ENCODE data around the gene TK2.

TK2 gene

GRCh38 chr16:66543541-66543940, 6.4 kb downstream of the TK2 start:
- H3K36me3 ChIP-seq (ENCODE audit: control insufficient read depth, insufficient read depth, low read length) = no peaks in the 10 kb centered on the region
- peaks cover 10% of the 10 kb centered on the region for H3K4me1 ChIP-seq (ENCODE audit: control insufficient read depth, insufficient read depth, low read length)
- H3K4me3 ChIP-seq (ENCODE audit: low read depth, low read length) = no peak overlapping the region
- no peak overlapping the region for H3K9ac ChIP-seq (ENCODE audit: low read depth, low read length)
- H3K27ac ChIP-seq (ENCODE audit: low read depth, low read length) = no peak overlapping the region
- no peaks in the 10 kb centered on the region for H3K9me3 ChIP-seq (ENCODE audit: control insufficient read depth, insufficient read depth, low read length)
- H3K27me3 ChIP-seq (ENCODE audit: control insufficient read depth, insufficient read depth, low read length) = no peaks in the 10 kb centered on the region

DNA sequence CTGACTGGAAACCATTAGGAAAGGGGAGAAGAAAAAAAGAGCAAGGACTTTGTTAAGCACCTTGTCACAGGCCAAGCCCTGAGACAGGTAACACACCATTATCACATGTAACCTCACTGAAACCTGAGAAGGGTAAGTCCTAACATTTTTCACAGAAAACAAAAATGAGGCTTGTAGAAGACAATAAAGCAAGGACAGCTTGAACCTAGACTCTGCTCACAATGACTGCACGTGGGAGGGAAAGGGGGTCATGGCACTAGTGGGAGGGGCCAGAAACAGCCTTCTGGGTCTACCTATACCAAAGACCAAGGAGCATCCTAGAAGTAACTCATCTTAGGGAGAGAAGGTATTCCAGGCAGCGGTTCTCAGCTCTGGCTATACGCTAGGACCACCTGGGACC, 7.5 kb downstream of the TK2 start:
- Histone ChIP-seq H3K27me3 (ENCODE audit: control insufficient read depth, insufficient read depth, low read length) (no peaks in the 10 kb centered on the region), H3K4me3 (ENCODE audit: low read depth, low read length) (no peak overlapping the region), H3K4me1 (ENCODE audit: control insufficient read depth, insufficient read depth, low read length) (peaks cover 10% of the 10 kb centered on the region), H3K27ac (ENCODE audit: low read depth, low read length) (no peak overlapping the region), H3K9me3 (ENCODE audit: control insufficient read depth, insufficient read depth, low read length) (no peaks in the 10 kb centered on the region), H3K9ac (ENCODE audit: low read depth, low read length) (no peak overlapping the region), H3K36me3 (ENCODE audit: control insufficient read depth, insufficient read depth, low read length) (no peaks in the 10 kb centered on the region)

DNA sequence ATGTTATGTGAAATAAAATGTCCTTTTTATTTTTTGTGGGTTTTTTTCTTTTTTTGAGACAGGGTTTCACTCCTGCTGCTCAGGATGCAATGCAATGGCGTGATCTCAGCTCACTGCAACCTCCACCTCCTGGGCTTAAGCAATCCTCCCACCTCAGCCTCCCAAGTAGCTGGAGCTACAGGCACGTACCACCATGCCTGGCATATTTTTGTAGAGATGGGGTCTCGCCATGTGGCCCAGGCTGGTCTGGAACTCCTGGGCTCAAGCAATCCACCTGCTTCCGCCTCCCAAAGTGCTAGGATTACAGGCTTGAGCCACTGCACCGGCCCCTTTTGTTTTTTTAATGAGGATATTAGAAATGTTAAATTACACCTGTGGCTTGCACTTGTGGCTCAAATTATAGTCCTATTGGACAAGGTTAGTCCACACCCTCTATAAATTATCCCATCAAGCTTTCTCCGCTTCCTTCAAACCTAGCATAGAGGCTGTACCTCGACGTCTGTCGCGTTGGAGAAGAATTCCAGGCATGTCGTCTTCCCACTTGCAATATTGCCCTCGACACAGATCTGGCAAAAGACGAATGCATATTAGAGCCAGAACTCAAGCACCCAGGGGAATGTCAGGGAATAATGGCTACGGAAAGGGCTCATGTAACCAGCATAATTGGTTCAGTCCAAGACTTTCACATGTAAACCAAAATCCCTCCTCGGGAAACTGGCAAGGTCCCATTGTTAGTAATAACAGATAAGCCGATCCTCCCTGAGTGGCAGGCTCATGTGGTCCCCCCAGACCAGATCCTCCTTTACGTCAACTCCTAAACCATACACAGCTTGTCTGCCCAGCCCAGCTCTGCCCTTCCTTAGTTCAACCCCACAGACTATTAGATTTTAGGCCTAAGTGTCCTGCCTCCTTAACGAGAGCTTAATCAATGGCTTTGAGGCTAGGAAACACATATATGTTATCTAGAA, 8.2 kb downstream of the TK2 start:
- Histone ChIP-seq H3K27me3 (ENCODE audit: control insufficient read depth, insufficient read depth, low read length) (no peaks in the 10 kb centered on the region), H3K9ac (ENCODE audit: low read depth, low read length) (no peak overlapping the region), H3K27ac (ENCODE audit: low read depth, low read length) (no peak overlapping the region), H3K4me1 (ENCODE audit: control insufficient read depth, insufficient read depth, low read length) (peaks cover 10% of the 10 kb centered on the region), H3K4me3 (ENCODE audit: low read depth, low read length) (no peak overlapping the region), H3K9me3 (ENCODE audit: control insufficient read depth, insufficient read depth, low read length) (no peaks in the 10 kb centered on the region), H3K36me3 (ENCODE audit: control insufficient read depth, insufficient read depth, low read length) (no peaks in the 10 kb centered on the region)

- Histone ChIP-seq H3K36me3 (ENCODE audit: control insufficient read depth, insufficient read depth, low read length) (no peaks in the 10 kb centered on the region), H3K4me3 (ENCODE audit: low read depth, low read length) (no peak overlapping the region), H3K27me3 (ENCODE audit: control insufficient read depth, insufficient read depth, low read length) (no peaks in the 10 kb centered on the region), H3K9ac (ENCODE audit: low read depth, low read length) (no peak overlapping the region), H3K9me3 (ENCODE audit: control insufficient read depth, insufficient read depth, low read length) (no peaks in the 10 kb centered on the region), H3K4me1 (ENCODE audit: control insufficient read depth, insufficient read depth, low read length) (peaks cover 10% of the 10 kb centered on the region), H3K27ac (ENCODE audit: low read depth, low read length) (no peak overlapping the region)
Observed at GRCh38 chr16:66539623-66540469, 10.1 kb downstream of the TK2 start.

DNA sequence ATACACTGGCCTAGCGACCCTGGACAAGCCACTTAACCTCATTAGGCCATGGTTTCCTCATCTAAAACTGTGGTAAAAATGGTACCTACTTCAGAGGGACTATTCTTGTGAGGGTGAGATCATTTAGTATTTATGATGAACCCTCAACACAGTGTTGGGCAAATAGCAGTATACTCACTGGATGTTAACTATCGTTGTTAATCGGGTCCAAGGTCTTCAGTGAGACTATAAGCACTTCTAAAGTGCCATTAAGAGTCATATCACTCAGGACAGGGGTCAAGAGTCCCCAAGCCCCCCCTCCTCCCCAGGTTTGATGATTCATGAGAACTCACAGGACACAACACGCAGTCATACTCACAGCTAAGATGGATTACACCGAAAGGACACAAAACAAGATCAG, 11.0 kb downstream of the TK2 start:
- Histone ChIP-seq H3K9me3 (ENCODE audit: control insufficient read depth, insufficient read depth, low read length) (no peaks in the 10 kb centered on the region), H3K27me3 (ENCODE audit: control insufficient read depth, insufficient read depth, low read length) (no peaks in the 10 kb centered on the region), H3K9ac (ENCODE audit: low read depth, low read length) (no peak overlapping the region), H3K27ac (ENCODE audit: low read depth, low read length) (no peak overlapping the region), H3K36me3 (ENCODE audit: control insufficient read depth, insufficient read depth, low read length) (no peaks in the 10 kb centered on the region), H3K4me1 (ENCODE audit: control insufficient read depth, insufficient read depth, low read length) (peaks cover 10% of the 10 kb centered on the region), H3K4me3 (ENCODE audit: low read depth, low read length) (no peak overlapping the region)

DNA sequence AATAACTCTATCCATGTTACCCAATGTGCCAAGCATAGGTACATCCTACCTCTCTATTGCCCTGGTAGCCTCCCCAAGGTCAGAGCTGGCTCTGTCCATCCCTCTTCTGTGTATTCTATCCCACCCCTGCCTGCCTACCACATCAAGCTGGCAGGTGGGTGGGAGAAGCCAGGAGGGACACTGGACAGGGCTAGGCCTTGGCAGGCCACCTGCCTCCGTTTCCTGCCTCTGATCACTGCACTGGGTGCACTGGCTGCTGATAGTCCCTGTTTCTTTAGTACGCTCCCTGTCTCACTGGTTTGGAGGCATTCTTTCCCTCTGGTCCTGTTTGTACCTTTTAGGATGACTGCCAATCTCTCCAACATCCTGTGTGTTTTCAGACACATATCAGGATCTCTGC, 12.7 kb downstream of the TK2 start:
- Histone ChIP-seq H3K27me3 (ENCODE audit: control insufficient read depth, insufficient read depth, low read length) (no peaks in the 10 kb centered on the region), H3K36me3 (ENCODE audit: control insufficient read depth, insufficient read depth, low read length) (no peaks in the 10 kb centered on the region), H3K4me3 (ENCODE audit: low read depth, low read length) (no peak overlapping the region), H3K27ac (ENCODE audit: low read depth, low read length) (no peak overlapping the region), H3K9ac (ENCODE audit: low read depth, low read length) (no peak overlapping the region), H3K9me3 (ENCODE audit: control insufficient read depth, insufficient read depth, low read length) (no peaks in the 10 kb centered on the region), H3K4me1 (ENCODE audit: control insufficient read depth, insufficient read depth, low read length) (peaks cover 7% of the 10 kb centered on the region)

DNA sequence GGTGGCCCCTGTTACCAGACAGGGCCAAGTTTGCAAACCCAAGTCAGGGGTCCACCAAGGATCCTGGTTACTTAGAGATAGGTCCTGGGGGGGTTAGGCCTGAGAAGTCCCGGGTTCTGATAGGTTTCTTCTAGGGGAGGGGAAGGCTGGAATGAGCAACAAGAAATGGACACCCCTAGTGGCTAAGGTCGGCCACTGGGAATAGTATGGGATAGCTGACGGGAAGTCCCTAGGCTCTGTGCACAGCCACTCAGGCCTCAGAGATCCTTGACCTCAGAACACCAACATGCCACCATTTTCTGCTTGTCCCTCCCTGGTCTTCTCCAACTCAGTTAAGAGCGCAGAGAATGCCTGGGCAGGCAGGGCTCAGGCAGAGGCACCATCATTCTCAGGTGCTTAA, 13.4 kb downstream of the TK2 start:
- no peaks in the 10 kb centered on the region for H3K27me3 ChIP-seq (ENCODE audit: control insufficient read depth, insufficient read depth, low read length)
- no peaks in the 10 kb centered on the region for H3K36me3 ChIP-seq (ENCODE audit: control insufficient read depth, insufficient read depth, low read length)
- peaks cover under 1% of the 10 kb centered on the region; the same call in 1 of the 2 replicates for H3K4me1 ChIP-seq (ENCODE audit: control insufficient read depth, insufficient read depth, low read length)
- H3K27ac ChIP-seq (ENCODE audit: low read depth, low read length) = no peak overlapping the region
- H3K9me3 ChIP-seq (ENCODE audit: control insufficient read depth, insufficient read depth, low read length) = no peaks in the 10 kb centered on the region
- no peak overlapping the region for H3K4me3 ChIP-seq (ENCODE audit: low read depth, low read length)
- no peak overlapping the region for H3K9ac ChIP-seq (ENCODE audit: low read depth, low read length)

- Histone ChIP-seq H3K4me3 (ENCODE audit: low read depth, low read length) (no peak overlapping the region), H3K27ac (ENCODE audit: low read depth, low read length) (no peak overlapping the region), H3K36me3 (ENCODE audit: control insufficient read depth, insufficient read depth, low read length) (no peaks in the 10 kb centered on the region), H3K27me3 (ENCODE audit: control insufficient read depth, insufficient read depth, low read length) (no peaks in the 10 kb centered on the region), H3K9me3 (ENCODE audit: control insufficient read depth, insufficient read depth, low read length) (no peaks in the 10 kb centered on the region), H3K4me1 (ENCODE audit: control insufficient read depth, insufficient read depth, low read length) (no peaks in the 10 kb centered on the region), H3K9ac (ENCODE audit: low read depth, low read length) (no peak overlapping the region)
Observed at GRCh38 chr16:66534376-66534799, 15.5 kb downstream of the TK2 start.

GRCh38 chr16:66529475-66529874, 20.4 kb downstream of the TK2 start:
- Histone ChIP-seq H3K9me3 (ENCODE audit: control insufficient read depth, insufficient read depth, low read length) (no peaks in the 10 kb centered on the region), H3K9ac (ENCODE audit: low read depth, low read length) (no peak overlapping the region), H3K4me1 (ENCODE audit: control insufficient read depth, insufficient read depth, low read length) (no peaks in the 10 kb centered on the region), H3K27ac (ENCODE audit: low read depth, low read length) (no peak overlapping the region), H3K27me3 (ENCODE audit: control insufficient read depth, insufficient read depth, low read length) (no peaks in the 10 kb centered on the region), H3K36me3 (ENCODE audit: control insufficient read depth, insufficient read depth, low read length) (no peaks in the 10 kb centered on the region), H3K4me3 (ENCODE audit: low read depth, low read length) (no peak overlapping the region)

DNA sequence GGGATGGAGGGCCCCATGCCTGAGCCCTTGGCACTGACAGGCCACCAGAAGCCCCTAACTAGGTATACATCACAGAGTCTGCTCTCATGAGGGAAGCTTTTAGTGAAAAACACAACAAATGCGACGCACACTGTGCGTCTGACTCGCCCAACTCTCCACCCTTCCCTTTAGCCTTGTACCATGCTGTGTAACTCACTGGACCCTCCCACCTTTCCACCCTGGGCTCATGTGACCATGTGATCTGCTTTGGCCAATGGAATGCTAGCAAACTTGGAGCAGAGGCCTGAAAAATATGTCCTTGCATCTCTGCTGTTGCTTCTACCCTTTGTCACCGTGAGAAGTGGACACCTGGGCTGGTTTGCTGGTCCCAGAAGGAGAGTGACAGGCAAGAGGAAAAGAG, 21.6 kb downstream of the TK2 start:
- Histone ChIP-seq H3K9ac (ENCODE audit: low read depth, low read length) (no peak overlapping the region), H3K36me3 (ENCODE audit: control insufficient read depth, insufficient read depth, low read length) (no peaks in the 10 kb centered on the region), H3K4me1 (ENCODE audit: control insufficient read depth, insufficient read depth, low read length) (no peaks in the 10 kb centered on the region), H3K9me3 (ENCODE audit: control insufficient read depth, insufficient read depth, low read length) (no peaks in the 10 kb centered on the region), H3K27ac (ENCODE audit: low read depth, low read length) (no peak overlapping the region), H3K4me3 (ENCODE audit: low read depth, low read length) (no peak overlapping the region), H3K27me3 (ENCODE audit: control insufficient read depth, insufficient read depth, low read length) (no peaks in the 10 kb centered on the region)

All from HUES48 (cell line).